Measurements from ENCODE around the gene S100A9.
"Not testable (repeated sequence)": the region's sequence is repeated elsewhere in the genome, so short reads cannot be mapped to it uniquely, and the experiment has no call there.

The S100A9 gene

GRCh38 chr1:153344718-153345025 is 13.0 kb upstream of the S100A9 start:
- no peak for DNase-seq (ENCODE audit: low read depth in 1 of 2, low spot score in 1 of 2)

- DNase-seq (ENCODE audit: low read depth in 1 of 2, low spot score in 1 of 2) = no peak
Observed at GRCh38 chr1:153345187-153346076, 12.2 kb upstream of the S100A9 start.

GRCh38 chr1:153346077-153346723 is 11.5 kb upstream of the S100A9 start:
- no peak for DNase-seq (ENCODE audit: low read depth in 1 of 2, low spot score in 1 of 2)

- DNase-seq (ENCODE audit: low read depth in 1 of 2, low spot score in 1 of 2) = not testable (repeated sequence)
Observed at GRCh38 chr1:153347049-153347448, 10.6 kb upstream of the S100A9 start.

GRCh38 chr1:153347856-153348255 is 9.8 kb upstream of the S100A9 start:
- DNase-seq (ENCODE audit: low read depth in 1 of 2, low spot score in 1 of 2) = no peak

- DNase-seq (ENCODE audit: low read depth in 1 of 2, low spot score in 1 of 2) = no peak
Observed at GRCh38 chr1:153348511-153349362, 8.9 kb upstream of the S100A9 start, which contains the start of gene PGLYRP4. Gene PGLYRP4 (minus strand): TSS chr1:153348841. CDS start chr1:153347932, 909 bp downstream.

GRCh38 chr1:153349363-153350320 is 8.0 kb upstream of the S100A9 start:
- DNase-seq (ENCODE audit: low read depth in 1 of 2, low spot score in 1 of 2) = no peak

- no peak for DNase-seq (ENCODE audit: low read depth in 1 of 2, low spot score in 1 of 2)
Observed at GRCh38 chr1:153350321-153350957, 7.2 kb upstream of the S100A9 start.

GRCh38 chr1:153352523-153352922 is 5.1 kb upstream of the S100A9 start:
- DNase-seq (ENCODE audit: low read depth in 1 of 2, low spot score in 1 of 2) = peak; percentile 23 to 29

GRCh38 chr1:153353226-153353947 is 4.3 kb upstream of the S100A9 start:
- no peak for DNase-seq (ENCODE audit: low read depth in 1 of 2, low spot score in 1 of 2)

- no peak for DNase-seq (ENCODE audit: low read depth in 1 of 2, low spot score in 1 of 2)
Observed at GRCh38 chr1:153354515-153355193, 3.0 kb upstream of the S100A9 start.

GRCh38 chr1:153355445-153356071 is 2.1 kb upstream of the S100A9 start:
- no peak for DNase-seq (ENCODE audit: low read depth in 1 of 2, low spot score in 1 of 2)

- DNase-seq (ENCODE audit: low read depth in 1 of 2, low spot score in 1 of 2) = no peak
Observed at GRCh38 chr1:153356392-153357075, 1.1 kb upstream of the S100A9 start.

- DNase-seq (ENCODE audit: low read depth in 1 of 2, low spot score in 1 of 2) = no peak
Observed at GRCh38 chr1:153357076-153357852, 390 bp upstream of the S100A9 start.

- no peak for DNase-seq (ENCODE audit: low read depth in 1 of 2, low spot score in 1 of 2)
Observed at GRCh38 chr1:153358691-153358975, 979 bp downstream of the S100A9 start.

- no peak for DNase-seq (ENCODE audit: low read depth in 1 of 2, low spot score in 1 of 2)
Observed at GRCh38 chr1:153359241-153359640, 1.6 kb downstream of the S100A9 start.

- DNase-seq (ENCODE audit: low read depth in 1 of 2, low spot score in 1 of 2) = no peak
Observed at GRCh38 chr1:153360190-153360589, 2.5 kb downstream of the S100A9 start.
